Stimulated activated CD4-positive, alpha-beta T cell treated with anti-CD3 and anti-CD28 coated beads, Interleukin-1b, Interleukin-23, amount 100 ng/mL, for 24 hours (primary cell): ENCODE data around the gene ZNF587.
"Not testable (repeated sequence)": the region's sequence is repeated elsewhere in the genome, so short reads cannot be mapped to it uniquely, and the experiment has no call there.

Source experiments
- DNase-seq, 4 experiments: peaks; one replicate each; pipeline ENCODE4 v3.0.0-alpha.2; 2020; ENCODE audit warnings: low read depth in 4 of 4, low spot score in 1 of 4

The ZNF587 gene

GRCh38 chr19:57821501-57821900 is 28.2 kb upstream of the ZNF587 start:
- not testable (repeated sequence) for DNase-seq

- not testable (repeated sequence) for DNase-seq
These were observed 26.5 kb upstream of the ZNF587 start for GRCh38 chr19:57823155-57823554.

DNA sequence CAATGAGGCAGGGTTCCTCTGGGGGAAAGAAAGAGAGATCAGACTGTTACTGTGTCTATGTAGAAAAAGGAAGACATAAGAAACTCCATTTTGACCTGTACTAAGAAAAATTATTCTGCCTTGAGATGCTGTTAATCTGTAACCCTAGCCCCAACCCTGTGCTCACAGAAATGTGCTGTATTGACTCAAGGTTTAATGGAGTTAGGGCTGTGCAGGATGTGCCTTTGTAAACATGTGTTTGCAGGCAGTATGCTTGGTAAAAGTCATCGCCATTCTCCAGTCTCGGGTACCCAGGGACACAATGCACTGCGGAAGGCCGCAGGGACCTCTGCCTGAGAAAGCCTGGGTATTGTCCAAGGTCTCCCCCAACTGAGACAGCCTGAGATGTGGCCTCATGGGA is 26.1 kb upstream of the ZNF587 start:
- not testable (repeated sequence) for DNase-seq

GRCh38 chr19:57825511-57825910 is 24.1 kb upstream of the ZNF587 start:
- DNase-seq = no peak

DNA sequence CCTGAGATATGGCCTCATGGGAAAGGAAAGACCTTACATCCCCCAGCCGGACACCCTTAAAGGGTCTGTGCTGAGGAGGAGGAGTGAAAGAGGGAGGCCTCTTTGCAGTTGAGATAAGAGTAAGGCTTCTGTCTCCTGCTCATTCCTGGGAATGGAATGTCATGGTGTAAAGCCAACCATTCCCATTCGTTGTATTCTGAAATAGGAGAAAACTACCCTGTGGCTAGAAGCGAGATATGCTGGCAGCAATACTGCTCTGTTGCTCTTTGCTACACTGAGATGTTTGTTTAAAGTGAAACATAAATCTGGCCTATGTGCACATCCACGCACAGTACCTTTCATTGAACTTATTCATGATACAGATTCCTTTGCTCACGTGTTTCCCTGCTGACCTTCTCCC is 20.3 kb upstream of the ZNF587 start:
- DNase-seq = no peak

DNA sequence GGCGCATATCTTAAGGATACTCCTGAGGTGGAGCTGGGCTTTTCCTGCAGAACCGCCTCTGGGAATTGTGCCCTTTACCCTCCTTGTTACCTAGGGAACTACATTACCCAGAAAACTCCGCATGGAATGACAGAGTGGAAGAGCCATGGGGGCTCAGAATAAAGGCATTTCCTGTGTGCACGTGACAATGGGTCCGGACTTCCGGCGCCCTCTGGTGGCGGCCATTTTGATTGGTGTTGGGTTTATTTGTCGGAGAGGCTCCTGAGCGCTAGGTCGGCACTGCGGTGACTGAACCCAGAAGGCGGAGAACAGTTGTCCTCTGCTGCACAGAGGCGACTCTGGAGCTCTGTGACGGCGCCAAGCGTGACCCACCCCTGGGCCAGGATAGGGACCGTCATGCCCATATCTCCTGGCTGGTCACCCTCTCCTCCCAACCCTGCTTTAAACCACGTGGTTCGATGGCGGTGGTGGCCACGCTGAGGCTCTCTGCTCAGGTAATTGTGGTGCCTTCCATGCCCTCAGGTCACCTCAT is 19.5 kb upstream of the ZNF587 start, which contains the start of gene ZNF587B:
Gene ZNF587B, plus strand, starts transcription at position 229 of the 532 bp plus-strand sequence. Its CDS starts 230 bp downstream, at position 459.
- DNase-seq = no peak

- DNase-seq = not testable (repeated sequence)
These were observed 12.7 kb upstream of the ZNF587 start for GRCh38 chr19:57836991-57837390.

- not testable (repeated sequence) for DNase-seq
These were observed 11.0 kb upstream of the ZNF587 start for GRCh38 chr19:57838622-57839191.

GRCh38 chr19:57841122-57841763 is 8.4 kb upstream of the ZNF587 start:
- no peak for DNase-seq

- not testable (repeated sequence) for DNase-seq
These were observed 2.5 kb upstream of the ZNF587 start for GRCh38 chr19:57847164-57847563.

DNA sequence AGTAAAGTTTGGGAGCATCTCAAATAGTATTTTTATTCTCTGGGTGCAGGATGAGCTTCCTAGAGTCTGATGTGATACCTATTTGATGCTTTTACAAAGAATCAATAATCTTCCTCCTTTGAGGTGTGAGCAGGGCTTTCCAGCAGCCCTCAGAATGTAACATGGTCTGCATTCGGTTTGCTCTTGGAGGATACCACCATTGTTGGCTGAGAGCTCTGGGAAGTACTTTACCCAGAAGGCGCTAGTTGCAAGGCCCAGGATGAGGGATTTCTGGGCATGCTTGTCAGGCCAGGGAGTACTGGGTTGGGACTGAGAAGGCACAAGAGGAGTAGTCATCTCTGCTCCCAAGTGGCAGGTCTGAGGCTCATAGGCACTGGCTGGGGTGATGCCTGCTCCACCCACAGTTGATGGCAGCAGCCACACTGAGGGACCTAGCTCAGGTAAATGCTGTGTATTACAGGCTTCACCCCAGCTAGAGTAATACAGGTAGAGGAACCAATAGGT is 445 bp upstream of the ZNF587 start:
- not testable (repeated sequence) for DNase-seq

GRCh38 chr19:57850553-57851017 is 926 bp downstream of the ZNF587 start:
- DNase-seq = no peak

GRCh38 chr19:57851812-57852603 is 2.3 kb downstream of the ZNF587 start:
- DNase-seq = not testable (repeated sequence)

DNA sequence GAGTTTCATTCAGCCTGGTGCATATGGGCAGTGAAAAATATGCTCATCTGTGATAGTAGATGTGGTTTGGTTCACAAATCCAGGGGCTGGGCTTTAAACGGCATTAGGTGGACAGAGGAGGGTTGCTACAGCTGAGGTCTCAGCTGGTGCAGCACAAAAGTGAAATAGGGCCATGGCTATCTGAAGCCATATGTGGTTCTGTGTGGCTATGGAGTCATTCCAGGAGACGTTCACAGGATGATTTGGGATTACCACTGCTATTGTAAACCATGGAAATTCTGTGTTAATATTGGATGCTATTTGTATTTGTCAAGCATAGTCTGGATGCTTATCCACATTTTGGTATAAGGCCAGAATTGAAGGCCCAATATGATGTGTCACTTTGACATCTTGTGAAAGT is 4.5 kb downstream of the ZNF587 start:
- DNase-seq = not testable (repeated sequence)

DNA sequence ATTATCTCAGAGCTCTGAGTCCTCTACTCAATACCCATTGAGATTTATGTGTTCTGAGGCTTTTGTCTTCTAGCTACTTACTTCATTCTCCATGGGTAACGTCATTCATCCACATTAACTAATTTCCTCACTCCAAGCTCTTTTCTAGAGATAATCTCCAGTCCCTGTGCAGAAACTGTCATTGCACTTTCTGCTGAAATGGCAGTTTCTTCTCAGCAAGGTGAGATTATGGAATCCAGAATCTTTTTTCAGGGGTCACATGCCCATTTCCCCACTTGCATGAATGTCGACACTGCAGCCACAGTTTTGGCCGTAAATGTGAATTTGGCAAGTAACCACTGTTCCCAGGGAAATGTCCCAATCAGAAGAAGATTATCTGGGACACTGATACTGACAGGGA is 12.7 kb downstream of the ZNF587 start:
- not testable (repeated sequence) for DNase-seq

GRCh38 chr19:57867868-57868492 is 18.3 kb downstream of the ZNF587 start:
- no peak for DNase-seq

GRCh38 chr19:57869655-57870054 is 20.0 kb downstream of the ZNF587 start:
- not testable (repeated sequence) for DNase-seq

DNA sequence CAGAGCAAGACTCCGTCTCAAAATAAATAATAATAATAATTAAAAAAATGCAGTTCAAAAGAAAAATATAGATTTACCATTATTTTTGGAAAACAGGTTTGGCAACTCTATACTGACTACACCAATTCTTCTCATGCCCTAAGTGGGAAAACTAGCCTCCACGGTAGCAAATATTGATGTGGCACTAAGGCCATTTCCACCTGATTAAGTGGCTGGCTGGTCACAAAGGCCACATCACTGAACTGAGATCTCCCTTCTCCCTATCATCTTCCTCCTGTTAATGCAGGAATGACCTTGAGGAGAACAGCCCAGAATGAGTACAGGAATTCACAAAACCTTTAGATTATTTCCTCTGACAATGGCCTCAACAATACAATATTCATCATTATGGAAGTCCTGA is 20.6 kb downstream of the ZNF587 start:
- no peak for DNase-seq

DNA sequence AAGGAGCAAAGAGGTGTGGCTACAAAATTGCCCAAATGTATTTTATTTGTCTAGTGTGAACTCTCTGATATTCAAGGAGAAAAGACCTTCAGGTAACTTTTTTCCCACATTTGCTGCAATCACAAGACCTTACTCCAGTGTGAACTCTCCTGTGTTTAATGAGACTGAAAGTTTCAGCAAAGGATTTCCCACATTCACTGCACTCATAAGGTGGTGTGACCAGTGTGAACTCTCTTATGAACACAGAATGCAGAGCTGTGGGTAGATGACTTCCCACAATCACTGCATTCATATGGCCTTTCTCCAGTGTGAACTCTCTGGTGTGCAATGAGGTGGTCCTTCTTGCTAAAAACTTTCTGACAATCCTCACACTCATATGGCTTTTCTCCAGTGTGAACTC is 22.8 kb downstream of the ZNF587 start:
- DNase-seq = no peak

DNA sequence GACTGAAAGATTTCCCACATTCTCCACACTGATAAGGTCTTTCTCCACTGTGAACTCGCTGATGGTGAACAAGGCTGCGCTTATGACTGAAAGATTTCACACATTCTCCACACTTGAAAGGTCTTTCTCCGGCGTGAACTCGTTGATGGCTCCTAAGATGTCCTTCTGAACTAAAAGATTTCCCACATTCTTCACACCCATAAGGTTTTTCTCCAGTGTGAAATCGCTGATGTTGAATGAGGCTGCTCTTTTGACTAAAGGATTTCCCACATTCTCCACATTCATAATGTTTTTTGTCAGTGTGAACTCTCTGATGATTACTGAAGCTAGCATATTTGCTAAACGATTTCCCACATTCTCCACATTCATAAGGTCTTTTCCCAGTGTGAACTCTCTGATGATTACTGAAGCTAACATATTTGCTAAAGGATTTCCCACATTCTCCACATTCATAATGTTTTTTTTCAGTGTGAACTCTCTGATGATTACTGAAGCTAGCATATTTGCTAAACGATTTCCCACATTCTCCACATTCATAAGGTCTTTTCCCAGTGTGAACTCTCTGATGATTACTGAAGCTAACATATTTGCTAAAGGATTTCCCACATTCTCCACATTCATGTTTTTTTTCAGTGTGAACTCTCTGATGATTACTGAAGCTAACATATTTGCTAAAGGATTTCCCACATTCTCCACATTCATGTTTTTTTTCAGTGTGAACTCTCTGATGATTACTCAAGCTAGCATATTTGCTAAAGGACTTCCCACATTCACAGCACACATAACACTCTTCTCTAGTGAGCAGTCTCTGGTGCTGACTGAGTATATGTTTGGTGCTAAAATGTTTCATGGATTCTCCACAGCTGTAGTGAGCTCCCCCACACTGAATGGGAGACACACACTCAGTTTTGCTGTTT is 24.5 kb downstream of the ZNF587 start:
- not testable (repeated sequence) for DNase-seq
